T follicular helper cell (primary cell): ENCODE results near the gene SSH3.
"Not testable (repeated sequence)": the region's sequence is repeated elsewhere in the genome, so short reads cannot be mapped to it uniquely, and the experiment has no call there.

Experiments
- DNase-seq: peaks from one replicate; pipeline ENCODE4 v3.0.0-alpha.2; 2020; ENCODE audit warnings: low read depth

Gene SSH3

GRCh38 chr11:67311556-67312082 lies 8.3 kb downstream of the SSH3 start:
- no peak for DNase-seq

GRCh38 chr11:67312187-67313021 lies 9.1 kb downstream of the SSH3 start:
- no peak for DNase-seq

GRCh38 chr11:67313125-67313890 lies 10.0 kb downstream of the SSH3 start:
- no peak for DNase-seq

GRCh38 chr11:67314218-67314617 lies 10.9 kb downstream of the SSH3 start:
- no peak for DNase-seq

- no peak for DNase-seq
Measured at GRCh38 chr11:67315325-67315909, 12.1 kb downstream of the SSH3 start.

- DNase-seq = no peak
Measured at GRCh38 chr11:67316882-67317204, 13.5 kb downstream of the SSH3 start.

GRCh38 chr11:67317205-67317887 lies 14.0 kb downstream of the SSH3 start:
- DNase-seq = peak; percentile 97

- DNase-seq = no peak
Measured at GRCh38 chr11:67317888-67318555, 14.7 kb downstream of the SSH3 start.

- not testable (repeated sequence) for DNase-seq
Measured at GRCh38 chr11:67318876-67319275, 15.5 kb downstream of the SSH3 start.

- DNase-seq = no peak
Measured at GRCh38 chr11:67320011-67320410, 16.7 kb downstream of the SSH3 start.

GRCh38 chr11:67320691-67321090 lies 17.4 kb downstream of the SSH3 start:
- no peak for DNase-seq

GRCh38 chr11:67321313-67321871 lies 18.1 kb downstream of the SSH3 start:
- DNase-seq = no peak

GRCh38 chr11:67322049-67322448 lies 18.7 kb downstream of the SSH3 start:
- no peak for DNase-seq

- no peak for DNase-seq
Measured at GRCh38 chr11:67323526-67323925, 20.2 kb downstream of the SSH3 start.

- DNase-seq = no peak
Measured at GRCh38 chr11:67332081-67332691, 28.9 kb downstream of the SSH3 start.

- DNase-seq = no peak
Measured at GRCh38 chr11:67337257-67337656, 33.9 kb downstream of the SSH3 start.

- DNase-seq = no peak
Measured at GRCh38 chr11:67344264-67344663, 40.9 kb downstream of the SSH3 start.

- DNase-seq = no peak
Measured at GRCh38 chr11:67345247-67345919, 42.1 kb downstream of the SSH3 start.

- no peak for DNase-seq
Measured at GRCh38 chr11:67345920-67346819, 42.8 kb downstream of the SSH3 start.
